Subcutaneous adipose tissue (tissue), 4 donors: ENCODE measurements around the gene FAM107A. TPM values are rescaled to one million over a fixed set of nuclear protein-coding genes. Genes with fewer than 3 reads are reported as not detected.

Experiments used
- CTCF ChIP-seq: fragments of 450-650 bp; IDR thresholded peaks from one replicate; pipeline ENCODE4 v1.5.1; 2016; ENCODE audit warnings: low read depth, mild to moderate bottlenecking, control low read depth, antibody characterized with exemption, moderate library complexity
- total RNA-seq, 4 donors: library from RNA; depleted of rRNA; stranded (reverse); fragments of >200 nt; gene quantifications; one replicate each; pipeline ENCODE4 v1.1.0, GENCODE V29; 2016

Gene FAM107A
- total RNA-seq, 4 donors from 2014 or later = 11.2 to 85.3 (median 49.5) TPM

DNA sequence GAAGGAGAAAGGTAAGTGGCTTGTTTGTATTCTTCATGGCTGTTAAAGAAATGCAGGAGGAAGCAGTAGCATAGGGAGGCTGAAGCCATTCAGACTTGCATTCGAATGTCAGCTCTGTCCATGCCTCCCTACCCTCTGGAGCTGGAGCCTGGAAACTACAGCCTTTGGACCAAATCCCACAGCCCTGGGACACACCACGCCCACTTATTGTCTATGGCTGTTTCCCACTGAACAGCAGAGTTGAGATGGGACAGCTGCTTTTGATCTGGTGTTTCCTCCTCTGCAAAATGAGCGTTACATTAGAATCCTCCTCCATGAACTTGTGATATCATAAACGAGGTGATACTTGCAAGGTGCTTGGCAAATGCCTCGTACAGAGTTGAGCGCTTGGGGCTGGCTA is 3.6 kb downstream of the FAM107A start:
- TF ChIP-seq CTCF = no peak

DNA sequence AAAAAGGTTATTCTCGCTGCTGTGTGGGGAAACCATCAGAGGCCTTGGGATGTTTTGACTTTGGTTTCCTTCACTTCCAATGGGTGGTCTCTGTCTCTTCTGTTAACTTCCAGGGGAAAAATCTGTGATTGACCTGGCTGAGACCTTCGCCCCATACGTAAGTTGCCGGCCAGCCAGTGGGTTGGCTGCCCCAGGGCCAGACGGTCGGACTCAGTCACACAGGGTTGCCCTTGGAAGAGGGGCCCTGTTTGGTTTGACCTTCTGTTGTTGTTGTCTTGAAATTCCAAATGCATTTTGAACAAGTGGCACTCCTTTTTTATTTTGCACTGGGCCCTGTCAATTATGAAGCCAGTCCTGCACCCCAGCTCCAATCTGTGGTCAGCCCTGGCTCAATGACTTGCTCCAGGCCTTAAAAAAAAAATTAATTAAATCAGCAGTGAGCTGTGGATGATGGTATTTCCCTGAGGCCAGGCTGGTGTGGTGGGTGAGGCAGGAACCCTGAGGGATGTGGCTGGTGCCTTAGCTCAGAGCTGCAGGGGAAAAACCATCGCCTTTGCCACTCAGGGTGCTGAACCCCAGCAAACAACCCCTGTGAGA is 4.5 kb downstream of the FAM107A start:
- TF ChIP-seq CTCF = no peak

GRCh38 chr3:58572013-58572633 is 5.1 kb downstream of the FAM107A start:
- TF ChIP-seq CTCF = no peak

DNA sequence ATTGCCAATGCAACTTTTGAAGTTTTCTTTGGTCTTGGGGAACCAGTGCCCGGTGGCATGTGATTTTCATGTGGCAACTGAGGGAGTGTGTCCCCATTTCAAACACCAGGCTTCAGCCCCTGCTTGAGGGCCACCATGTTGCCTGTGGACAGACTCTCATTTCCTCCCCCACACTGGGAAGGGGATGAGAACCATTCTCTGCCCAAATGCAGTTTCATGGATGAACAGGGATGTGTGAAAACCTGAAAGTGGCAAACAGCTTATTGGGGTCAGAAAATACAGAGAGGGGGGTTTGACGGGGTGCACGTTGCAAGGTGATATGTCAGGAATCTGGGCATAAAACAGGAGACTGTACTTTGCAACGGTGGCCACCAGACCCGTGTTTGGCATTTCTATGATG is 6.3 kb downstream of the FAM107A start:
- TF ChIP-seq CTCF = no peak

DNA sequence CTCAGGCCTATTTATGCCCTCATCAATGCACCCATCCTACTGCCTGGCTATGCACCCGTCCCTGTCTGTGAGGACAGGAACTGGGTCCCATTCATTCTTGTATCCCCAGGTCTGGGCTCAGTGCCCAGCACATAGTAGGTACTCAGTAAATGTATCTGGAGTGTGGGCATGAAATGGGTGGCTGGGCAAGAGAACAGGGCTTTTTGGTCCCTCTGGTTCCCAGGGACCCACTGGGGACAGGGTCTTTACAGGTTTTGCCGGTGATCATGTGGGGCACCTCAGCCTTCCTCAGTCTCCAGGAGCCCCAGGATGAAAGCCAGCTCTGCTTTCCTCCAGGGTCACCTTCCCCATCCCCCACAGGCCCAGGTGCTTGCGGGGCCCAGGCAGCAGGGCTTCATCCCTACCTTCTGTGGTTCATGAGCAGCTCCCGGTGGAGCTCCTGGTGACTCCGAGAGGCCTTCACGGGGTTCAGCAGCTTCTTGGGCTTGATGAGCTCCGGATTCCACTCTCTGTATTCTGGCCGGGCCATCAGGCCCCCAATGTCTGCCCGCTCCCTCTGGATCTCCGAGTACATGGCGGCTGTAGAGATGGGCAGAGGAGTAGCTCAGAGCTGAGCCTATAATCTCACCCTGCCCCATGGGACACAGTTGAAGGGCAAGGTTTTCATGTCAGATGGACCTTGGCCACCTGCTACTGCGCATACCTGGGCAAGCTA is 7.7 kb downstream of the FAM107A start:
- TF ChIP-seq CTCF = no peak

- no peak for TF ChIP-seq CTCF
Observed at GRCh38 chr3:58568572-58569286, 8.5 kb downstream of the FAM107A start.

DNA sequence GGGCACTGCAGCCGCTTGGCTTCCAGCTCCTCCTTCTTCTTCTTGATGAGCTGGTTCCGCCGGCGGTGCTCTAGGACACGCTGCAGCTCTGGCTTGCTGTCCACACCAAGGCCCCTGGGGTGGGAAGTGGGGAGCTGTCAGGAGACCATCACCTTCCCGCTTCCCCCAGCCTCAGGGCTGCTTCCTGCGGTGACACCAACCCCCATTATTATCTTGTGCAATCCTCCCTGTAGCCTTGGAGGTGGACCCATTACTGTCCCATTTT is 10.0 kb downstream of the FAM107A start:
- TF ChIP-seq CTCF = no peak
